NCI-H774 (cell line): Measurements from ENCODE around the gene ABAT.
"Not testable (repeated sequence)": the region's sequence is repeated elsewhere in the genome, so short reads cannot be mapped to it uniquely, and the experiment has no call there.

Experiments used
- DNase-seq: peaks from one replicate; lab custom pipeline; 2025; lab: John Stamatoyannopoulos, UW

Gene ABAT

GRCh38 chr16:8785408-8785807, 111.0 kb downstream of the ABAT start:
- no peak for DNase-seq

GRCh38 chr16:8786316-8786715, 111.9 kb downstream of the ABAT start:
- not testable (repeated sequence) for DNase-seq

- DNase-seq = no peak
Measured at GRCh38 chr16:8788578-8789172, 114.3 kb downstream of the ABAT start.

GRCh38 chr16:8795091-8795490, 120.7 kb downstream of the ABAT start:
- no peak for DNase-seq

GRCh38 chr16:8795818-8796217, 121.4 kb downstream of the ABAT start:
- no peak for DNase-seq

- DNase-seq = no peak
Measured at GRCh38 chr16:8796469-8797363, 122.3 kb downstream of the ABAT start.

- peak; percentile 95 for DNase-seq
Measured at GRCh38 chr16:8797364-8798173, 123.2 kb downstream of the ABAT start, which contains the start of the genes PMM2 and TMEM186. Gene PMM2, plus strand, starts transcription at chr16:8797839. Its CDS starts 44 bp downstream, at chr16:8797883. Gene TMEM186, minus strand, starts transcription at chr16:8797639. Its CDS starts 25 bp downstream, at chr16:8797614.

- no peak for DNase-seq
Measured at GRCh38 chr16:8798174-8798527, 123.7 kb downstream of the ABAT start.

- DNase-seq = no peak
Measured at GRCh38 chr16:8798535-8799157, 124.2 kb downstream of the ABAT start.

GRCh38 chr16:8801701-8802100, 127.3 kb downstream of the ABAT start:
- DNase-seq = no peak

GRCh38 chr16:8803733-8804132, 129.3 kb downstream of the ABAT start:
- not testable (repeated sequence) for DNase-seq

- no peak for DNase-seq
Measured at GRCh38 chr16:8804313-8804712, 129.9 kb downstream of the ABAT start.

GRCh38 chr16:8806272-8806983, 132.0 kb downstream of the ABAT start:
- no peak for DNase-seq

GRCh38 chr16:8807189-8807588, 132.8 kb downstream of the ABAT start:
- DNase-seq = no peak

GRCh38 chr16:8808009-8808408, 133.6 kb downstream of the ABAT start:
- no peak for DNase-seq

- no peak for DNase-seq
Measured at GRCh38 chr16:8808613-8809353, 134.4 kb downstream of the ABAT start.

- no peak for DNase-seq
Measured at GRCh38 chr16:8812162-8812843, 137.9 kb downstream of the ABAT start.

GRCh38 chr16:8814095-8814806, 139.8 kb downstream of the ABAT start:
- DNase-seq = no peak

GRCh38 chr16:8816967-8817655, 142.7 kb downstream of the ABAT start:
- no peak for DNase-seq
